Esophagus muscularis mucosa (tissue), 4 donors: ENCODE measurements around the gene PARD3B. TPM values are rescaled to one million over a fixed set of nuclear protein-coding genes. Genes with fewer than 3 reads are reported as not detected.

ENCODE experiments used
- DNase-seq: peaks from one replicate; pipeline ENCODE4 v3.0.0-alpha.2; 2017; ENCODE audit errors: extremely low spot score
- H3K27ac ChIP-seq, 4 donors: fragments of 200-600 bp; sonication (generic); replicated peaks in 1 of 4; 1 replicate in 3 of 4; 2 replicates in 1 of 4; pipeline ENCODE4 v1.5.1; 2016 to 2019; ENCODE audit warnings: mild to moderate bottlenecking in 1 of 4
- H3K27me3 ChIP-seq, 4 donors: fragments of 200-600 bp; sonication (generic); one replicate each; pipeline versions ENCODE4 v1.5.1 to v1.6.0; 2016 to 2019
- H3K36me3 ChIP-seq, 4 donors: fragments of 200-600 bp; sonication (generic); one replicate each; pipeline ENCODE4 v1.5.1; 2016 to 2019
- H3K4me1 ChIP-seq, 4 donors: fragments of 200-600 bp; sonication (generic); one replicate each; pipeline ENCODE4 v1.5.1; 2016 to 2019
- H3K4me3 ChIP-seq, 4 donors: fragments of 200-600 bp; sonication (generic); 1 replicate in 2 of 4; 2 replicates in 2 of 4; pipeline ENCODE4 v1.5.1; 2016 to 2019; ENCODE audit warnings: mild to moderate bottlenecking in 4 of 4, moderate library complexity in 1 of 4
- H3K9me3 ChIP-seq, 4 donors: fragments of 200-600 bp; sonication (generic); 1 replicate in 3 of 4; 2 replicates in 1 of 4; pipeline ENCODE4 v1.5.1; 2016 to 2019
- EP300 ChIP-seq: sonication (generic); formaldehyde crosslinking; IDR thresholded peaks from one replicate; pipeline ENCODE4 v1.6.1; 2017; ENCODE audit warnings: antibody characterized with exemption
- POLR2A ChIP-seq: fragments of 450-650 bp; IDR thresholded peaks from one replicate; pipeline ENCODE4 v1.6.1; 2017; ENCODE audit warnings: antibody characterized with exemption, moderate library complexity, mild to moderate bottlenecking, low read depth
- POLR2AphosphoS5 ChIP-seq, 2 donors: sonication (generic); formaldehyde crosslinking; IDR thresholded peaks; one replicate each; pipeline ENCODE4 v1.6.1; 2017; ENCODE audit warnings: antibody characterized with exemption in 2 of 2
- WGBS: methylation state at CpG from one replicate; pipeline ENCODE4 v1.1.5; 2018; 5-methylcytosine and 5-hydroxymethylcytosine counted together
- intact Hi-C: fragments of 100-400 bp; cut with DNase I; formaldehyde crosslinking; loops from one replicate; pipeline ENCODE4 v1.15.1; 2023
- total RNA-seq, 4 donors: library from RNA; depleted of rRNA; stranded (reverse); fragments of >200 nt; gene quantifications; one replicate each; pipeline versions ENCODE4 v1.1.0 to v1.2.1, GENCODE V29; 2016
- TF ChIP-seq, protein P1 (sequence below), 3 experiments: fragments of 200-600 bp in 2 of 3; fragments of 450-650 bp in 1 of 3; sonication (generic) in 2 of 3; IDR thresholded peaks; one replicate each; pipeline ENCODE4 v1.5.1; 2017 to 2019; ENCODE audit warnings: antibody characterized with exemption in 3 of 3, mild to moderate bottlenecking in 2 of 3, moderate library complexity in 1 of 3

PARD3B gene
- total RNA-seq, 4 donors from 2014 or later: 24.2 to 40.8 (median 32.5) TPM

DNA sequence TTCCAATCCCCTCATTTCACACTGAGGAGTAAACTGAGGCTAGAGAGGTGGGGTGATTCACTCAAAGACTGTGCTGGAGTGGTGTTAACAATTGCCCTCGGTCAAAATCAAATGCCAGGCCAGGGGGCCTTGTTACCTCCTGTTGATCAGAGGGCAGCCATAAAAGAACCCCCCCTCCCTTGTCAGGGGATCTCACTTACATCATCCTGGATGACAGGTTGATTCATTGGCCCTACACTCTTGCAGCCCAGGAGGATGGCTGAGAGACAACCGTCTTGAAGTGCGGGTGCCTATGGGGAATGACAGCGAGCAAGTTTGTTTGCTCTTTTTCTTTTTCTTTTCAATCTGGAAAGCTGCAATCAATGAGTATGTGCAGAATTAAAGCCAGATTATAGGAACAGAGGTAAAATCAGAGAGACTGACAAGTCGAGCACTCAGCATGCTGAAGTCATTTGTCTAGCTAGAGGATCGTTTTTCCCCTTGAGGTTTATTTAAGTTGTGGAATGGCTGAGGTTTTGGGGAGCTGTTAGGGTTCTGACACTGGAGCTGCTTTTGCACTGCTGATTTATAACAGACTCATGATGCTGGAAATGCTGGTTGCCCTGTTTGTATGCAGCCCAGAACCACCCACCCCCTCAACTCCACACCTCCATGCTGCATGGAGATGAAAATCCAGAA lies 1110.6 kb downstream of the PARD3B start:
- WGBS: 96% methylated on average over 6 of the region's 6 CpGs
- Histone ChIP-seq H3K27ac (no peak overlapping the region), H3K27me3 (no peaks in the 10 kb centered on the region), H3K4me1 (peaks cover 0 to 28% (median 19%) of the 10 kb centered on the region in 4 donors), H3K4me3 (no peak overlapping the region), H3K36me3 (no peaks in the 10 kb centered on the region), H3K9me3 (no peaks in the 10 kb centered on the region)
- peak; percentile 50 for DNase-seq
- no peak for TF ChIP-seq POLR2AphosphoS5 (IDR thresholded peaks at IDR 0.05)
- no peak for TF ChIP-seq POLR2A
- TF ChIP-seq, protein P1, sequence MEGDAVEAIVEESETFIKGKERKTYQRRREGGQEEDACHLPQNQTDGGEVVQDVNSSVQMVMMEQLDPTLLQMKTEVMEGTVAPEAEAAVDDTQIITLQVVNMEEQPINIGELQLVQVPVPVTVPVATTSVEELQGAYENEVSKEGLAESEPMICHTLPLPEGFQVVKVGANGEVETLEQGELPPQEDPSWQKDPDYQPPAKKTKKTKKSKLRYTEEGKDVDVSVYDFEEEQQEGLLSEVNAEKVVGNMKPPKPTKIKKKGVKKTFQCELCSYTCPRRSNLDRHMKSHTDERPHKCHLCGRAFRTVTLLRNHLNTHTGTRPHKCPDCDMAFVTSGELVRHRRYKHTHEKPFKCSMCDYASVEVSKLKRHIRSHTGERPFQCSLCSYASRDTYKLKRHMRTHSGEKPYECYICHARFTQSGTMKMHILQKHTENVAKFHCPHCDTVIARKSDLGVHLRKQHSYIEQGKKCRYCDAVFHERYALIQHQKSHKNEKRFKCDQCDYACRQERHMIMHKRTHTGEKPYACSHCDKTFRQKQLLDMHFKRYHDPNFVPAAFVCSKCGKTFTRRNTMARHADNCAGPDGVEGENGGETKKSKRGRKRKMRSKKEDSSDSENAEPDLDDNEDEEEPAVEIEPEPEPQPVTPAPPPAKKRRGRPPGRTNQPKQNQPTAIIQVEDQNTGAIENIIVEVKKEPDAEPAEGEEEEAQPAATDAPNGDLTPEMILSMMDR (IDR thresholded peaks at IDR 0.05): no peak
- TF ChIP-seq EP300: no peak
- intact Hi-C loops: no loop called here

DNA sequence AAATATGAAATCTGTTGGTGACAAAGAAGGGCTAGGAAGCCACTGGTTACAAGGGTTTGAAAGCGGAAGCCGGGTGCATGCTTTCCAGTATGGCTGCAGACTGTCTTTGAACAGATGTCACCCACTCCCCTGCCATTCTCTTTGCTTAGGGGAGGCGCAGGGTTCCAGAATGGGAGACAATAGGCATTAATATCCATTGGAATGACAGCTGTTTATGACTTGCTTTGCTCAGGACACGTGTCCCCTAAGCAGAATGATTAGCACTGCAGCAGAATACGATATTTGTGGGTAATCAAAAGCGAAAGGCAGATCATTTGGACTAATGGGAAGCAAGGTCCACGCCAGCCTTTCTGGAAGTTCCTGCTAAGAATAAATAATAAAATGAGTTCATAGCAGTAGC lies 1111.2 kb downstream of the PARD3B start:
- no peak overlapping the region for H3K4me3 ChIP-seq
- H3K27me3 ChIP-seq: no peaks in the 10 kb centered on the region
- intact Hi-C loops: no loop called here
- no peak overlapping the region for H3K27ac ChIP-seq
- TF ChIP-seq EP300 (no peak), POLR2A (no peak), POLR2AphosphoS5 (IDR thresholded peaks at IDR 0.05) (no peak)
- TF ChIP-seq, protein P1 (IDR thresholded peaks at IDR 0.05): no peak
- DNase-seq: peak; percentile 83
- WGBS: 90% methylated on average over 7 of the region's 7 CpGs
- H3K4me1 ChIP-seq: peaks cover 0 to 30% (median 21%) of the 10 kb centered on the region in 4 donors
- H3K36me3 ChIP-seq: no peaks in the 10 kb centered on the region
- no peaks in the 10 kb centered on the region for H3K9me3 ChIP-seq

DNA sequence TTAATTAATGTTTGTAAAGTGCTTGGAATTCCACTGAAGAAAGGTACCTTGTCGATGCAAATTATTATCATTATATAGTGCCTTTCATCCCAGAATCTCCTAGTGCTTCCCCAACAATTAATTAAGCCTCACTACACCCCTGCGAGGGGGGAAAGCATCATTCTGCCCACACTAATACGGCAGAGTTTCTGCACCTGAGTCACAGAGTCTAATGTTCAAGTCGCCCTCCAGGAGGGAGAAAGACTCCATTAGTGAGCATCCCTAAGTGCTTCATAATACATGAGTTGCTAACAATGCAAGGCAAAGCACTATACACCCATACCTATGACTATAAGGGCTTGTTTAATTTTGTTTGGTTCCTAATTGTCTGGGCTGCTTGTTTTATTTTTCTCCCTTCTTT lies 1111.7 kb downstream of the PARD3B start:
- no peak for TF ChIP-seq EP300
- TF ChIP-seq POLR2AphosphoS5 (IDR thresholded peaks at IDR 0.05): no peak
- TF ChIP-seq, protein P1 (IDR thresholded peaks at IDR 0.05): no peak
- no peak for TF ChIP-seq POLR2A
- 83% methylated on average over 4 of the region's 4 CpGs for WGBS
- intact Hi-C loops: no loop called here

DNA sequence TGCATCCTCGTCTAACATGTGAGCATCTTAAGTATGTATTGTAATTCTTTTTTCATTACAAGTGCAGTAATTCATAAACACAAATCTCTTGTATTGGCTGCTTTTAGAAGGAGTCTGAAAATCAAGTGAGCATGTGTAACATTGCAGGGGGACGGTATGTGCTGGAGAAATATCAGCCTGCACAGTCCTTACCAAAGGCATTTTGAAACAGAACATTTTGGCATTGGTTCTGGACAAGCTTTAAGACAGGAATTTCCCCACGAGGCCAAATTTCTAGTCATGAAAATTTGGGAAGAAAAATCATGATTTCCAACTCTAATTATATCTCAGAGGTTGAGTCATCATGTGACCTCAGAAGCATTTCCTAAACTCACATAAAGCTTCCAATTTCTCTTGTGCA lies 1112.3 kb downstream of the PARD3B start:
- no peak for TF ChIP-seq EP300
- peak; percentile 26 to 74 for TF ChIP-seq POLR2AphosphoS5 (IDR thresholded peaks at IDR 0.05)
- intact Hi-C loops: no loop called here
- DNase-seq: peak; percentile 85

More for the DNA sequence above, 1111.7 kb downstream of the PARD3B start:
- H3K27ac ChIP-seq: peak overlapping the region in 1 of 4 donors; percentile 5
- H3K4me1 ChIP-seq: peaks cover 0 to 30% (median 21%) of the 10 kb centered on the region in 4 donors
- DNase-seq: peak; percentile 45
- no peaks in the 10 kb centered on the region for H3K27me3 ChIP-seq
- H3K36me3 ChIP-seq: no peaks in the 10 kb centered on the region
- no peaks in the 10 kb centered on the region for H3K9me3 ChIP-seq
- no peak overlapping the region for H3K4me3 ChIP-seq

DNA sequence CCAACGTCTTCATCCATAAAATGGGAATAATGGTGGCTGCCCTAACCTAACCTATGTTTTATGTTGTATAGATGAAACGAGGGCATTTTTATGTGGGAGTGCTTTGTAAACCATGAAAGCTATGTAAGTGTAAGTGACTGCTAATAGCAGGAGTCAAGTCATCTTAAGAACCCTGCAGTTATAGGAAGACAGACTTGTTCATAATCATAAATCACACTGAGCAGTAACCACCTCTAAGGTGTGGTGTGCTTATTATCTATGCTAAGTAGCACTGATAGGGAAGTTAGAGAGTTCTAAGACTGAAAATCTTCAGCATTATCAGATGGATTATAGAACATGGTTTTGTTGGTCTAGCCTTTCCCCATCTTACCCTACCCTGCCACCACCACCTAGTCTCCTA lies 1112.8 kb downstream of the PARD3B start:
- intact Hi-C loops: no loop called here
- Histone ChIP-seq H3K27ac (no peak overlapping the region), H3K36me3 (no peaks in the 10 kb centered on the region), H3K27me3 (no peaks in the 10 kb centered on the region), H3K4me1 (peaks cover 0 to 30% (median 21%) of the 10 kb centered on the region in 4 donors), H3K4me3 (no peak overlapping the region), H3K9me3 (no peaks in the 10 kb centered on the region)
- no peak for TF ChIP-seq POLR2AphosphoS5 (IDR thresholded peaks at IDR 0.05)
- TF ChIP-seq EP300: no peak
- 100% methylated on average over 2 of the region's 2 CpGs for WGBS
- no peak for DNase-seq

More for the DNA sequence above, 1112.3 kb downstream of the PARD3B start:
- H3K36me3 ChIP-seq: no peaks in the 10 kb centered on the region
- H3K9me3 ChIP-seq: no peaks in the 10 kb centered on the region
- H3K27me3 ChIP-seq: no peaks in the 10 kb centered on the region
- no peak overlapping the region for H3K4me3 ChIP-seq
- peak overlapping the region in 1 of 4 donors; percentile 5 for H3K27ac ChIP-seq
- 45% methylated on average over 3 of the region's 3 CpGs for WGBS
- H3K4me1 ChIP-seq: peaks cover 0 to 30% (median 21%) of the 10 kb centered on the region in 4 donors
